Measurements from ENCODE around the gene PACC1. TPM values are rescaled to one million over a fixed set of nuclear protein-coding genes. Genes with fewer than 3 reads are reported as not detected.
"Not testable (repeated sequence)": the region's sequence is repeated elsewhere in the genome, so short reads cannot be mapped to it uniquely, and the experiment has no call there.

PACC1 gene
- total and polyA plus RNA-seq, 4 experiments from 2014 or later = 8.8 to 12.3 (median 9.6) TPM

GRCh38 chr1:212341090-212341489 is 73.6 kb downstream of the PACC1 start:
- Histone ChIP-seq H3K9me3 (ENCODE audit: control insufficient read depth in 1 of 2, low read length in 2 of 2) (no peaks in the 10 kb centered on the region), H3K4me1 (ENCODE audit: insufficient read depth, low read length) (no peaks in the 10 kb centered on the region), H3K27me3 (ENCODE audit: insufficient read depth, low read length) (no peaks in the 10 kb centered on the region), H3K27ac (ENCODE audit: low read depth, low read length) (no peak overlapping the region), H3K36me3 (ENCODE audit: insufficient read depth, low read length) (no peaks in the 10 kb centered on the region), H3K4me3 (ENCODE audit: low read length in 2 of 2) (no peak overlapping the region)
- Mint-ChIP-seq H3K4me1 (peaks cover 15 to 28% (median 17%) of the 10 kb centered on the region in 4 donors), H3K27ac (peak overlapping the region in 5 of 7 donors; percentile 1 to 47 (median 42)), H3K4me3 (no peak overlapping the region), H3K27me3 (no peaks in the 10 kb centered on the region), H3K9me3 (no peaks in the 10 kb centered on the region), H3K36me3 (peaks cover 24 to 44% of the 10 kb centered on the region in 2 donors)
- DNase-seq = no peak
- POLR2A ChIA-PET (ENCODE audit: partially characterized antibody) = no interaction called here
- intact Hi-C loops (cut with micrococcal nuclease) = no loop called here
- CTCF ChIA-PET (ENCODE audit: partially characterized antibody) = interaction anchor here (1.0 to 2.9 kb wide), 2 partner anchors 115 to 306 kb away, joined by 4 to 10 read pairs; partner anchors contain the start of genes DTL and INTS7

GRCh38 chr1:212329105-212329504 is 85.6 kb downstream of the PACC1 start:
- Mint-ChIP-seq H3K4me1 (peaks cover 19 to 40% (median 29%) of the 10 kb centered on the region in 4 donors), H3K27me3 (no peaks in the 10 kb centered on the region)

GRCh38 chr1:212328248-212328647 is 86.4 kb downstream of the PACC1 start:
- intact Hi-C loops (cut with micrococcal nuclease) = no loop called here
- Mint-ChIP-seq H3K4me3 (no peak overlapping the region), H3K4me1 (peaks cover 20 to 49% (median 32%) of the 10 kb centered on the region in 4 donors), H3K27me3 (no peaks in the 10 kb centered on the region), H3K36me3 (peaks cover 17 to 28% of the 10 kb centered on the region in 2 donors), H3K27ac (peak overlapping the region in 1 of 7 donors; percentile 1), H3K9me3 (peaks cover 0 to 2% (median 0%) of the 10 kb centered on the region in 8 donors)
- CTCF ChIA-PET (ENCODE audit: partially characterized antibody) = no interaction called here
- Histone ChIP-seq H3K27me3 (ENCODE audit: insufficient read depth, low read length) (no peaks in the 10 kb centered on the region), H3K4me3 (ENCODE audit: low read length in 2 of 2) (no peak overlapping the region), H3K9me3 (ENCODE audit: control insufficient read depth in 1 of 2, low read length in 2 of 2) (no peaks in the 10 kb centered on the region), H3K27ac (ENCODE audit: low read depth, low read length) (no peak overlapping the region), H3K4me1 (ENCODE audit: insufficient read depth, low read length) (peaks cover 19% of the 10 kb centered on the region), H3K36me3 (ENCODE audit: insufficient read depth, low read length) (peaks cover 9% of the 10 kb centered on the region)
- DNase-seq = no peak
- POLR2A ChIA-PET (ENCODE audit: partially characterized antibody) = no interaction called here

More at GRCh38 chr1:212329105-212329504, 85.6 kb downstream of the PACC1 start:
- H3K4me3 ChIP-seq (ENCODE audit: low read length in 2 of 2) = no peak overlapping the region
- DNase-seq = no peak
- H3K27me3 ChIP-seq (ENCODE audit: insufficient read depth, low read length) = no peaks in the 10 kb centered on the region
- peaks cover 0 to 2% (median 0%) of the 10 kb centered on the region in 8 donors for H3K9me3 Mint-ChIP-seq
- H3K27ac ChIP-seq (ENCODE audit: low read depth, low read length) = no peak overlapping the region
- ChIA-PET CTCF (ENCODE audit: partially characterized antibody) (interaction anchor here (0.6 to 1.0 kb wide), 2 partner anchors 18 to 1880 kb away, joined by 3 read pairs; no protein-coding TSS in a partner anchor), POLR2A (ENCODE audit: partially characterized antibody) (no interaction called here)
- no peak overlapping the region for H3K4me3 Mint-ChIP-seq
- H3K27ac Mint-ChIP-seq = peak overlapping the region in 3 of 7 donors; percentile 3 to 48 (median 24)
- no peaks in the 10 kb centered on the region for H3K9me3 ChIP-seq (ENCODE audit: control insufficient read depth in 1 of 2, low read length in 2 of 2)
- H3K36me3 ChIP-seq (ENCODE audit: insufficient read depth, low read length) = peaks cover 18% of the 10 kb centered on the region
- H3K36me3 Mint-ChIP-seq = peaks cover 25 to 37% of the 10 kb centered on the region in 2 donors
- intact Hi-C loops (cut with micrococcal nuclease) = no loop called here
- peaks cover 14% of the 10 kb centered on the region for H3K4me1 ChIP-seq (ENCODE audit: insufficient read depth, low read length)

- Histone ChIP-seq H3K4me1 (ENCODE audit: insufficient read depth, low read length) (peaks cover 25% of the 10 kb centered on the region), H3K36me3 (ENCODE audit: insufficient read depth, low read length) (no peaks in the 10 kb centered on the region), H3K27ac (ENCODE audit: low read depth, low read length) (no peak overlapping the region), H3K4me3 (ENCODE audit: low read length in 2 of 2) (no peak overlapping the region), H3K27me3 (ENCODE audit: insufficient read depth, low read length) (no peaks in the 10 kb centered on the region), H3K9me3 (ENCODE audit: control insufficient read depth in 1 of 2, low read length in 2 of 2) (no peaks in the 10 kb centered on the region)
- peaks cover 0 to 2% (median 0%) of the 10 kb centered on the region in 8 donors for H3K9me3 Mint-ChIP-seq
- H3K4me3 Mint-ChIP-seq = no peak overlapping the region
- intact Hi-C loops (cut with micrococcal nuclease) = no loop called here
- H3K27ac Mint-ChIP-seq = no peak overlapping the region
- peaks cover 25 to 54% (median 37%) of the 10 kb centered on the region in 4 donors for H3K4me1 Mint-ChIP-seq
- H3K27me3 Mint-ChIP-seq = no peaks in the 10 kb centered on the region
- ChIA-PET POLR2A (ENCODE audit: partially characterized antibody) (no interaction called here), CTCF (ENCODE audit: partially characterized antibody) (interaction anchor here (1.3 kb wide), 1 partner anchor 256 kb away, joined by 6 read pairs; no protein-coding TSS in a partner anchor)
- peaks cover 12 to 19% of the 10 kb centered on the region in 2 donors for H3K36me3 Mint-ChIP-seq
- no peak for DNase-seq
Measured at GRCh38 chr1:212326541-212326940, 88.1 kb downstream of the PACC1 start.

GRCh38 chr1:212323066-212323465 is 91.6 kb downstream of the PACC1 start:
- POLR2A ChIA-PET (ENCODE audit: partially characterized antibody) = no interaction called here
- CTCF ChIA-PET (ENCODE audit: partially characterized antibody) = no interaction called here
- peak overlapping the region in 6 of 7 donors; percentile 2 to 83 (median 50) for H3K27ac Mint-ChIP-seq
- DNase-seq = no peak
- H3K36me3 Mint-ChIP-seq = peaks cover 4 to 9% of the 10 kb centered on the region in 2 donors
- H3K4me1 ChIP-seq (ENCODE audit: insufficient read depth, low read length) = peaks cover 30% of the 10 kb centered on the region
- no peaks in the 10 kb centered on the region for H3K36me3 ChIP-seq (ENCODE audit: insufficient read depth, low read length)
- no peaks in the 10 kb centered on the region for H3K27me3 ChIP-seq (ENCODE audit: insufficient read depth, low read length)
- H3K4me1 Mint-ChIP-seq = peaks cover 25 to 59% (median 37%) of the 10 kb centered on the region in 4 donors
- no peak overlapping the region for H3K4me3 ChIP-seq (ENCODE audit: low read length in 2 of 2)
- intact Hi-C loops (cut with micrococcal nuclease) = no loop called here
- no peaks in the 10 kb centered on the region for H3K9me3 ChIP-seq (ENCODE audit: control insufficient read depth in 1 of 2, low read length in 2 of 2)
- peaks cover 0 to 2% (median 0%) of the 10 kb centered on the region in 8 donors for H3K9me3 Mint-ChIP-seq
- no peaks in the 10 kb centered on the region for H3K27me3 Mint-ChIP-seq
- no peak overlapping the region for H3K27ac ChIP-seq (ENCODE audit: low read depth, low read length)
- H3K4me3 Mint-ChIP-seq = peak overlapping the region in 3 of 8 donors; percentile 47 to 66 (median 60)

- H3K4me1 ChIP-seq (ENCODE audit: insufficient read depth, low read length) = peaks cover 33% of the 10 kb centered on the region
- H3K4me3 ChIP-seq (ENCODE audit: low read length in 2 of 2); H3K9me3 ChIP-seq (ENCODE audit: control insufficient read depth in 1 of 2, low read length in 2 of 2); POLR2A ChIA-PET (ENCODE audit: partially characterized antibody); CTCF ChIA-PET (ENCODE audit: partially characterized antibody); H3K9me3 Mint-ChIP-seq; H3K27ac Mint-ChIP-seq; intact Hi-C loops (cut with micrococcal nuclease); DNase-seq; H3K27me3 ChIP-seq (ENCODE audit: insufficient read depth, low read length); H3K4me3 Mint-ChIP-seq; H3K27ac ChIP-seq (ENCODE audit: low read depth, low read length); H3K27me3 Mint-ChIP-seq; H3K36me3 ChIP-seq (ENCODE audit: insufficient read depth, low read length): not testable (repeated sequence)
- peaks cover 36 to 62% (median 49%) of the 10 kb centered on the region in 4 donors for H3K4me1 Mint-ChIP-seq
- H3K36me3 Mint-ChIP-seq = peaks cover 4 to 15% of the 10 kb centered on the region in 2 donors
Measured at GRCh38 chr1:212321031-212321430, 93.7 kb downstream of the PACC1 start.

- Mint-ChIP-seq H3K27ac (peak overlapping the region in 1 of 7 donors; percentile 63), H3K4me1 (peaks cover 29 to 55% (median 42%) of the 10 kb centered on the region in 4 donors), H3K27me3 (no peaks in the 10 kb centered on the region), H3K36me3 (peaks cover 6 to 26% of the 10 kb centered on the region in 2 donors), H3K9me3 (no peaks in the 10 kb centered on the region), H3K4me3 (no peak overlapping the region)
- H3K4me3 ChIP-seq (ENCODE audit: low read length in 2 of 2) = no peak overlapping the region
- intact Hi-C loops (cut with micrococcal nuclease) = no loop called here
- no peaks in the 10 kb centered on the region for H3K27me3 ChIP-seq (ENCODE audit: insufficient read depth, low read length)
- H3K27ac ChIP-seq (ENCODE audit: low read depth, low read length) = no peak overlapping the region
- ChIA-PET POLR2A (ENCODE audit: partially characterized antibody) (no interaction called here), CTCF (ENCODE audit: partially characterized antibody) (interaction anchor here (0.9 to 2.9 kb wide), 3 partner anchors 49 to 247 kb away, joined by 3 to 23 read pairs (median 3); no protein-coding TSS in a partner anchor)
- H3K9me3 ChIP-seq (ENCODE audit: control insufficient read depth in 1 of 2, low read length in 2 of 2) = no peaks in the 10 kb centered on the region
- peaks cover 31% of the 10 kb centered on the region for H3K4me1 ChIP-seq (ENCODE audit: insufficient read depth, low read length)
- DNase-seq = no peak
- no peaks in the 10 kb centered on the region for H3K36me3 ChIP-seq (ENCODE audit: insufficient read depth, low read length)
Measured at GRCh38 chr1:212317916-212318315, 96.8 kb downstream of the PACC1 start.
